Subcutaneous abdominal adipose tissue (tissue), 5 donors: ENCODE measurements around the gene CLOCK.
"Not testable (repeated sequence)": the region's sequence is repeated elsewhere in the genome, so short reads cannot be mapped to it uniquely, and the experiment has no call there.

Experiments
- H3K27ac ChIP-seq: one replicate; pipeline ENCODE4 v1.7.0; 2013; ENCODE audit warnings: low read depth, mild to moderate bottlenecking, inconsistent platforms, low read length, moderate library complexity
- H3K27me3 ChIP-seq, 5 donors: one replicate each; pipeline ENCODE4 v1.7.0; 2013; ENCODE audit warnings: low read length in 5 of 5, inconsistent platforms in 1 of 5; ENCODE audit not compliant: control insufficient read depth in 5 of 5, insufficient read depth in 4 of 5
- H3K36me3 ChIP-seq, 5 donors: one replicate each; pipeline ENCODE4 v1.7.0; 2013; ENCODE audit warnings: low read length in 5 of 5; ENCODE audit not compliant: control insufficient read depth in 5 of 5, insufficient read depth in 5 of 5
- H3K4me1 ChIP-seq, 5 donors: one replicate each; pipeline ENCODE4 v1.7.0; 2013; ENCODE audit warnings: low read length in 5 of 5, mild to moderate bottlenecking in 3 of 5, moderate library complexity in 1 of 5; ENCODE audit not compliant: control insufficient read depth in 5 of 5, insufficient read depth in 5 of 5
- H3K4me3 ChIP-seq, 5 donors: one replicate each; pipeline ENCODE4 v1.7.0; 2013; ENCODE audit warnings: low read length in 5 of 5, low read depth in 1 of 5
- H3K9ac ChIP-seq, 5 donors: one replicate each; pipeline ENCODE4 v1.7.0; 2013; ENCODE audit warnings: low read length in 5 of 5, mild to moderate bottlenecking in 4 of 5, moderate library complexity in 3 of 5
- H3K9me3 ChIP-seq, 5 donors: one replicate each; pipeline ENCODE4 v1.7.0; 2013; ENCODE audit warnings: low read length in 5 of 5; ENCODE audit not compliant: control insufficient read depth in 5 of 5
- donor health status: healthy.
- donor health status: healthy.
- donor health status: healthy.
- donor health status: healthy.
- donor health status: healthy.

CLOCK gene

GRCh38 chr4:55560096-55560495, 13.4 kb upstream of the CLOCK start:
- H3K36me3 ChIP-seq = no peaks in the 10 kb centered on the region
- H3K9ac ChIP-seq = no peak overlapping the region
- no peaks in the 10 kb centered on the region for H3K27me3 ChIP-seq
- no peak overlapping the region for H3K4me3 ChIP-seq
- no peaks in the 10 kb centered on the region for H3K9me3 ChIP-seq
- H3K4me1 ChIP-seq = no peaks in the 10 kb centered on the region
- no peak overlapping the region for H3K27ac ChIP-seq

DNA sequence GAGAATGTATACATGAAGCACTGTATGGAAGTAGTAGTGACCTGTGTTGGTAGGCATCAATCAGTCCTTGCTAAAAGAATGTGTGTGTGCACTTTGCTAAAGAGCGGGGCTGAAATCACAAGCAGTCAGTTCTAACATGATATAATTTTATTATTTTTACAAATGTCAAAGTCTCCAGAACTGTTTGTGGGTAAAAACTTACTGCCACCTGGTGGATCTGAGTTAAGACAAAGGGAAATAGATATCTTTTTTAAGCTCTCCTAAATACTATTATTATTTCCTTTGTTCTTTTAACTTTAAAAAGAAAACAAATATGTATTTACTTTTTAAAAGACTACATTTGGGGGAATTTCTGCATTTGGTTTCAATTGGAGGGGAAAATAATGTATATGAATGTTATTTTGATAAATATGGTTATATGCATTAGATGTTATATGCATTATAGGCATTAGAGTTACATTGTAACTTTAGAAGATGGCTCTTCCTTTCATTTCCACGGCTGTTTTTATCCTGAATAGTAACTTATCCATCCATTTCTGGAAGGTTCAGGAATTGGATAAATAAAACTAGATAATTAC, 7.8 kb upstream of the CLOCK start:
- peaks cover 0 to 9% (median 8%) of the 10 kb centered on the region in 5 donors for H3K4me1 ChIP-seq
- no peaks in the 10 kb centered on the region for H3K27me3 ChIP-seq
- H3K36me3 ChIP-seq = no peaks in the 10 kb centered on the region
- no peaks in the 10 kb centered on the region for H3K9me3 ChIP-seq
- H3K9ac ChIP-seq = no peak overlapping the region
- H3K27ac ChIP-seq = no peak overlapping the region
- no peak overlapping the region for H3K4me3 ChIP-seq

- Histone ChIP-seq H3K9ac (peak overlapping the region in 3 of 5 donors; percentile 7 to 28 (median 9)), H3K9me3 (no peaks in the 10 kb centered on the region), H3K27ac (no peak overlapping the region), H3K4me3 (peak overlapping the region; percentile 32 to 61 (median 49)), H3K36me3 (no peaks in the 10 kb centered on the region), H3K4me1 (peaks cover 0 to 9% (median 8%) of the 10 kb centered on the region in 5 donors), H3K27me3 (no peaks in the 10 kb centered on the region)
Observed at GRCh38 chr4:55553441-55554201, 6.9 kb upstream of the CLOCK start.

- not testable (repeated sequence) for H3K9ac ChIP-seq, H3K36me3 ChIP-seq, H3K27me3 ChIP-seq, H3K9me3 ChIP-seq, H3K4me3 ChIP-seq, H3K27ac ChIP-seq
- peaks cover 0 to 16% (median 15%) of the 10 kb centered on the region in 5 donors for H3K4me1 ChIP-seq
Observed at GRCh38 chr4:55551964-55552363, 5.3 kb upstream of the CLOCK start.

DNA sequence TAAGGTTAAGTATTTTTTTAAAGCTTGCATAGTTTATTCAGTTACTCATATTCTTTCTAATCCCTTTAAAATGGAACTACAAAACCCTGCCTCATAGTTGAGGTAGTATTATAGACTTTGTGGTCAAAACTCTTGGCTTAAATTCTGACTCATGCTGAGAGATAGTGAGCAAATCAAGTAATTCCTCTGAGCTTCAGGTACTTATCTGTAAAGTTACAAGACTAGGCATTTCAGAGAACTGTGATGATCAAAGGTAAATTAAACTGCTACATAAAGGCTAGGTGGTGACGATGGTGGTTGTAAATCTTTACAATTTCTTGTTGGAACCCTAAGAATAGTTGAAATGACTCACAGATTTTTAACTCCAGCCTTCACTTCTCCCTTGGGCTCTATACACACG, 3.2 kb upstream of the CLOCK start:
- Histone ChIP-seq H3K9me3 (no peaks in the 10 kb centered on the region), H3K27ac (no peak overlapping the region), H3K9ac (no peak overlapping the region), H3K4me3 (no peak overlapping the region), H3K36me3 (no peaks in the 10 kb centered on the region), H3K27me3 (no peaks in the 10 kb centered on the region), H3K4me1 (peaks cover 0 to 23% (median 20%) of the 10 kb centered on the region in 5 donors)

DNA sequence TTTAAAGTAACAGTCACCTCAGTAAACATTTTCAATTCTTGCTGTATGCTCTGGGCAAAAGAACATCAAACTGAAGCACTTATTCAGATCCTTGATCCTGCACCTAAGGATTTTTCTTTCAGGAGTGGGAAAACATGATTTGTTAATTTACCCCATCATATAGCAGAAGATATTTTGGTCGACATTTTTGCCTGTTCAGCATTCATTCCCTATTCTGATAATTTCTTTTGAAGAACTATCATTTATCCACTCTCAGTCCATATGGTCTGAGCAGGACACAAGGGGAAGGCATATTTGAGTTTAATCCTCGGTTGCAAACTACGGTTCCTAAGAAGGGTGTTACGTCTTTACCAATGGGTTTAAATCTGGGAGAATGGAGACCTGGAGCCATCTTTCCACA, 1.2 kb upstream of the CLOCK start:
- Histone ChIP-seq H3K27ac (peak overlapping the region; percentile 85), H3K36me3 (no peaks in the 10 kb centered on the region), H3K4me3 (peak overlapping the region in 2 of 5 donors; percentile 64 to 90), H3K4me1 (peaks cover 0 to 26% (median 18%) of the 10 kb centered on the region in 5 donors), H3K9me3 (no peaks in the 10 kb centered on the region), H3K9ac (peak overlapping the region in 2 of 5 donors; percentile 53 to 85), H3K27me3 (no peaks in the 10 kb centered on the region)

DNA sequence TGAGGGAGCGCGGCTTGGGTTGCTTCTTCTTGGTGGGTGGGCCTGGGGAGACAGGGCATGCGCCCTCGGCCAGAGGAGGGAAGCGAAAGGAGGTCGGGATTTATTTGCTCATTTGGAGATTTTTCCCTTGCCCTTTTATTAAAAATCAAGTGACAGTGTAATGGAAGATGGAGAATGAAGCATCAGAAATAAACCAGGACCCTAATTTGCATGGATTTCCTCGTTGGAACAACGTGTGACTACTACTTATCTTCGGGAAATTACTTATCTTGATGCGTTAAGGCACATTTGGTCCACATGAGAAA, 709 bp upstream of the CLOCK start:
- peak overlapping the region; percentile 64 to 92 (median 78) for H3K4me3 ChIP-seq
- peak overlapping the region; percentile 85 for H3K27ac ChIP-seq
- H3K27me3 ChIP-seq = no peaks in the 10 kb centered on the region
- H3K9me3 ChIP-seq = no peaks in the 10 kb centered on the region
- peaks cover 0 to 26% (median 18%) of the 10 kb centered on the region in 5 donors for H3K4me1 ChIP-seq
- H3K9ac ChIP-seq = peak overlapping the region; percentile 53 to 90 (median 81)
- no peaks in the 10 kb centered on the region for H3K36me3 ChIP-seq

DNA sequence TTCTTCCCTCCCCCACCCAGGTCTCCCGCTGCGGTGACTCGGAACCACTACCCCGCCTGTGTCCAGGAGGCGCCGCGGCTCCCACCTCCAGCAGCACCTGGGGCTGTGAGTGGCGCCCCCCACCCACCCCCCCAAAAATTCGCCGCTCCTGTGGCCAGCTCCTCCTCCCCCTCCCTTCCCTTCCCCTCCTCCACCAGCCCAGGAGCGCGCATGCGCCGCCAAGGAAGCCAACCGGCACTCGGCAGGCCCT, 278 bp downstream of the CLOCK start:
- Histone ChIP-seq H3K27ac (peak overlapping the region; percentile 85), H3K9ac (peak overlapping the region in 4 of 5 donors; percentile 71 to 90 (median 84)), H3K9me3 (no peaks in the 10 kb centered on the region), H3K4me1 (peaks cover 0 to 26% (median 18%) of the 10 kb centered on the region in 5 donors), H3K36me3 (no peaks in the 10 kb centered on the region), H3K4me3 (peak overlapping the region in 4 of 5 donors; percentile 64 to 90 (median 78)), H3K27me3 (no peaks in the 10 kb centered on the region)

- no peaks in the 10 kb centered on the region for H3K36me3 ChIP-seq
- H3K4me1 ChIP-seq = peaks cover 0 to 26% (median 18%) of the 10 kb centered on the region in 5 donors
- H3K27ac ChIP-seq = peak overlapping the region; percentile 85
- H3K9me3 ChIP-seq = no peaks in the 10 kb centered on the region
- H3K4me3 ChIP-seq = peak overlapping the region; percentile 64 to 83 (median 78)
- H3K9ac ChIP-seq = peak overlapping the region; percentile 38 to 90 (median 82)
- no peaks in the 10 kb centered on the region for H3K27me3 ChIP-seq
Observed at GRCh38 chr4:55545641-55546505, 836 bp downstream of the CLOCK start.

DNA sequence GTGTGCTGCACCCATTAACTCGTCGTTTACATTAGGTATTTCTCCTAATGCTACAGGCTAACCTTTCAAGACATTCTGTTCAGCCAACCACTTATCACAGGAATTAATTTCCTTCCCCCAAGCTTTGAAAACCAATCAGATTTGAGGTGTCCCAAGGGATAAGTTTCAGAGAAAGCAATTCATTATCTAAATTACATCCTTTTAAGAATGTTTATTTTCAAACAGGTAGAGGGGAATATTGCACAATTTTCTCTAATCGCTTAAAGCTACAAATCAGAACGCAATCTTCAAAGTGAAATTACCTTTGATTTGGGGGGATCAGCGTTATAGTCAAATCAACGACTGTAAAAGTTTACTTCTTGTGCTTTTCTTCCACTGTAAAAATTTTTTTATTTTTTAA, 1.6 kb downstream of the CLOCK start:
- peak overlapping the region; percentile 64 to 83 (median 78) for H3K4me3 ChIP-seq
- H3K36me3 ChIP-seq = peaks cover 0 to 2% (median 0%) of the 10 kb centered on the region in 5 donors
- H3K9ac ChIP-seq = peak overlapping the region; percentile 38 to 90 (median 82)
- peaks cover 0 to 26% (median 18%) of the 10 kb centered on the region in 5 donors for H3K4me1 ChIP-seq
- peak overlapping the region; percentile 85 for H3K27ac ChIP-seq
- no peaks in the 10 kb centered on the region for H3K9me3 ChIP-seq
- H3K27me3 ChIP-seq = no peaks in the 10 kb centered on the region
